HG02798 (cell line): ENCODE results near the gene HSD17B4.
A peak's percentile ranks its signal among the peaks of the same experiment; 100 is the strongest.
"Not testable (repeated sequence)": the region's sequence is repeated elsewhere in the genome, so short reads cannot be mapped to it uniquely, and the experiment has no call there.

Experiments
- ATAC-seq: cut with Tn5 transposase; IDR thresholded peaks from one replicate; pipeline ENCODE4 v1.9.1; 2021; ENCODE audit warnings: mild to moderate bottlenecking; ENCODE audit not compliant: unreplicated experiment, poor library complexity

Gene HSD17B4

DNA sequence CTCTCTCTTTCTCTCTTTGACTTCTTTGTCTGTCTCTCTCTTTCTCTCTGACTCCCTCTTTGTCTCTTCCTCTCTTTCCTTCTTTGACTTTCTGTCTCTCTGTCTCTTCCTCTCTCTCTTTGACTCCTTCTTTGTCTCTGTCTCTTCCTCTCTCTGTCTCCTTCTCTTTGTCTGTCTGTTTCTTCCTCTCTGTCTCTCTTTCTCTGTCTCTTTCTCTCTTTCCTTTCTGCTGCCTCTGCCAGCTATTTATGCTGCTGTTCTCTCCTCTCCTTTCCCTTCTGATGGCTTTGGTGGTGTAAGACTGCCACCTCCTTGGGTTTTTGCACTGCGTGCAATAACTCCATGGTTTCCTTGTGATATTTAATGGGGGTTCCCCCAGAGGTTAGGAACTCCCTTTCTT lies 24.1 kb upstream of the HSD17B4 start:
- ATAC-seq: not testable (repeated sequence)

DNA sequence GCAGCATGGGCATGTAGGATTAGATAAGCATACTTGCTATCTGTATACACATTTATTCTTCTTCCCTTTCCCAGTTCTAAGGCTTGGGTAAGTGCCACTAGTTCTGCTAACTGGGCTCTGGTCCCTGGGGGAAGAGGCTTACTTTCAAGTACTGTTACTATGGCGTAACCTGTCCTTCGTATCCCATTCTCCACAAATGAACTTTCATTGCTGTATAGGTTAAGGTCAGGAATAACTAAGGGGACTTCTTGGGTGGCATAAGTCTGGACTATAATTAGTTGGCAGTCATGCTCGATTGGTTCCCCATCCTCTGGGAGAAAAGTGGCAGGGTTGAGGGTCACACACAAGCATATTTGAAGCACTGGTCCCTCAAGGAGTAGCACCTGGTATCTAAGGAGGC lies 23.7 kb upstream of the HSD17B4 start:
- ATAC-seq: not testable (repeated sequence)

DNA sequence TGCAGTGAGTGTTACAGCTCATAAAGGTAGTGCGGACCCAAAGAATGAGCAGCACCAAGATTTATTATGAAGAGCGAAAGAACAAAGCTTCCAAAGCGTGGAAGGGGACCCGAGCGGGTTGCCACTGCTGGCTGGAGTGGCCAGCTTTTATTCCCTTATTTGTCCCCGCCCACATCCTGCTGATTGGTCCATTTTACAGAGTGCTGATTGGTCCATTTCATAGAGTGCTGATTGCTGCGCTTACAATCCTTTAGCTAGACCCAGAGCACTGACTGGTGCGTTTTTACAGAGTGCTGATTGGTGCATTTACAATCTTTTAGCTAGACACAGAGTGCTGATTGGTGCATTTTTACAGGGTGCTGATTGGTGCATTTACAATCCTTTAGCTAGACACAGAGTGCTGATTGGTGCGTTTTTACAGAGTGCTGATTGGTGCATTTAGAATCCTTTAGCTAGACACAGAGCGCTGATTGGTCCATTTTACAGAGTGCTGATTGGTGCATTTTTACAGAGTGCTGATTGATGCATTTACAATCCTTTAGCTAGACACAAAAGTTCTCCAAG lies 19.5 kb upstream of the HSD17B4 start:
- ATAC-seq: not testable (repeated sequence)

DNA sequence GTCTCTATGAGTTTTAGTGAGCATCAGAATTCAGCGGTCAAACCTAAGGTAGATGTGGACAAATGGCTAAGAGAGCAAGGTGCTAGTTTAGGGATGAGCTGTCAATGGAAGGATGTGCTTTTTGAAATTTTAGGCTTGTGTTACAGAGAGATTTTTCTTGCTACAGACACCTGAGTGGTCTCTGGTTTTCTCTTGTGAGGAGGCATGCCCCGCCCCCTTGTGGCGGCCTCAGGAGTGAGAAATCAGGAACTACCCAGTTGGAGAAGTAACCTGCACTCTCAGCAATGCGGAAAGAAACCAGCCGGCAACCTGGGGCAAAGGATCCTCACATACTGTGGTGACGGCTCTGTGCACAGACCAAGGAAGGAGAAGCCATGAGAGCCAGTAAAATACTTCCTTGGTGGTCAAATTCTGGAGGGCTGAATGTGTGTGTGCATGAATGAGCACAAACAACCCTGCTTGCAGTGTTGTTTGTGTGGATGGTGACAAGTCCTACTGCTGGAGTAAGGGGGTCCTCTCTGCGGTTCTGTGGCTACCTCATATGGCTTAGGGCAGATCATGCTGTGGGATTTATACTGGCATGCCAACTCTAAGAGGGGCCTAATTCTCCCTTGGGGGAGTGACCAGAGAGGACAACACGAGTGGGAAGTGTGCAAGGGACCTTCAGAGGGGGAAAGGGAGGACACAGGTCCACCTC lies 16.7 kb upstream of the HSD17B4 start:
- ATAC-seq: peak; percentile 94

DNA sequence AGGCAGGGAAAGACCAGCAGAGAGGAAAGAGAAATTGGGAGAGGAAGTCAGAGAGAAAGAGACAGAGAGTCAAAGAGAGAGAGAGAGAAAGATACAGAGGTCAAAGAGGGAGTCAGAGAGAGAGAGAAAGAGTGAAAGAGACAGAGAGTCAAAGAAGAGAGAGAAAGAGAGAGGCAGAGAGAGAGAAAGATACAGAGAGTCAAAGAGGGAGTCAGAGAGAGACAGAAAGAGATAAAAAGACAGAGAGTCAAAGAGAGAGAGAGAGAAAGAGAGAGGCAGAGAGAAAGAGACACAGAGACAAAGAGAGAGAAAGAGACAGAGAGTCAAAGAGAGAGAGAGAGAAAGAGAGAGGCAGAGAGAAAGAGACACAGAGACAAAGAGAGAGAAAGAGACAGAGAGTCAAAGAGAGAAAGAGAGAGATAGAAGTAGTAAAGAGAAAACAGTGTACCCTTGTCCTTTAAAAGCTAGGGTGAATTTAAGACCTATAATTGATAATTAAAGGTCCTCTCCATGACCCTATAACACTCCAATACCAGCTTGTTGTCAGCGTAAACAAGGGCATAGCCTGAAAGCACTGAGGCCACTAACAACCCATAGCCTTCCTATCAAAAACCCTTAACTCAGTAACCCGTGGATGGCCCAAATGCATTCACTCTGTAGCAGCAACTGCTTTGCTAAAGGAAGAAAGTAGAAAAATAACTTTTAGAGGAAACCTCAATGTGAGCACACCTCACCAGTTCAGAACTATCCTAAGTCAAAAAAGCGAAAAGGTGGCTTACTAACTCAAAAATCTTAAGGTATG lies 14.3 kb upstream of the HSD17B4 start:
- ATAC-seq: not testable (repeated sequence)

DNA sequence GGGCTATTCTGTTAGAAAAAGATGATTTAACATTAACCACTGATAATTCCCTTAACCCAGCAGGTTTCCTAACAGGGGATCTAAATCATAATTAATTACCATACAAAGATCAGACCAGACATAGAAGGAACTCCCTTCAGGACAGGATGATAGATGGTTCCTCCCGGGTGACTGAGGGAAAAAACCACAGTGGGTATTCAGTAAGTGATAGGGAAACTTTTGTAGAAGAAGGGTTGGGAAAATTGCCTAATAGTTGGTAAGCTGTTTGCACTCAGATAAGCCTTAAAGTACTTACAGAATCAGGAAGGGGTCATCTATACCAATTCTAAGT lies 13.7 kb upstream of the HSD17B4 start:
- ATAC-seq: not testable (repeated sequence)

DNA sequence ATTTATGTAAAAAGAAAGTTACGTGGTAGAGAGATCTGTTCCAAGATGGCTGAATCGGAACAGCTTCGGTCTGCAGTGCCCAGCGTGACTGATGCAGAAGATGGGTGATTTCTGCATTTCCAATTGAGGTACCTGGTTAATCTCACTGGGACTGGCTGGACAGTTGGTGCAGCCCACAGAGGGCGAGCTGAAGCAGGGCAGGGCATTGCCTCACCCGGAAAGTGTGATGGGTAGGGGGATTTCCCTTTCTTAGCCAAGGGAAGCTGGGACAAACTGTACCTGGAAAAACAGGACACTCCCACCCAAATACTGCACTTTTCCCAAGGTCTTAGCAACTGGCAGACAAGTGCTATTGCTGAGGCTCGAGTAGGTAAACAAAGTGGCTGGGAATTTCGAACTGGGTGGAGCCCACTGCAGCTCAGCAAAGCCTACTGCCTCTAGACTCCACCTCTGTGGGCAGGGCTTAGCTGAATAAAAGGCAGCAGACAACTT lies 13.1 kb upstream of the HSD17B4 start:
- ATAC-seq: peak; percentile 36

DNA sequence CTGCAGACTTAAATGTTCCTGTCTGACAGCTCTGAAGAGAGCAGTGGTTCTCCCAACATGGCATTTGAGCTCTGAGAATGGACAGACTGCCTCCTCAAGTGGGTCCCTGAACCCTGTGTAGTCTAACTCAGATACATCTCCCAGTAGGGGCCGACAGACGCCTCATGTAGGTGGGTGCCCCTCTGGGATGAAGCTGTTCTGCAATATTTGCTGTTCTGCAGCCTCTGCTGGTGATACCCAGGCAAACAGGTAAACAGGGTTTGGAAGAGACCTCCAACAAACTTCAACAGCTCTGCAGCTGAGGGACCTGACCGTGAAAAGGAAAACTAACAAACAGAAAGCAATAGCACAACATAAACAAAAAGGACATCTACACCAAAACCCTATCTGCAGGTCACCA lies 12.7 kb upstream of the HSD17B4 start:
- ATAC-seq: not testable (repeated sequence)

DNA sequence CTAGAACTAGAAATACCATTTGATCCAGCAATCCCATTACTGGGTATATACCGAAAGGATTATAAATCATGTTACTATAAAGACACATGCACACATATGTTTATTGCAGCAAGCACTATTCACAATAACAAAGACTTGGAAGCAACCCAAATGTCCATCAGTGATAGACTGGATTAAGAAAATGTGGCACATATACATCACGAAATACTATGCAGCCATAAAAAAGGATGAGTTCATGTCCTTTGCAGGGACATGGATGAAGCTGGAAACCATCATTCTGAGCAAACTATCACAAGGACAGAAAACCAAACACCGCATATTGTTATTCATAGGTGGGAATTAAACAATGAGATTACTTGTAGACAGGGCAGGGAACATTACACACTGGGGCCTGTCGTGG lies 7.7 kb upstream of the HSD17B4 start:
- not testable (repeated sequence) for ATAC-seq

DNA sequence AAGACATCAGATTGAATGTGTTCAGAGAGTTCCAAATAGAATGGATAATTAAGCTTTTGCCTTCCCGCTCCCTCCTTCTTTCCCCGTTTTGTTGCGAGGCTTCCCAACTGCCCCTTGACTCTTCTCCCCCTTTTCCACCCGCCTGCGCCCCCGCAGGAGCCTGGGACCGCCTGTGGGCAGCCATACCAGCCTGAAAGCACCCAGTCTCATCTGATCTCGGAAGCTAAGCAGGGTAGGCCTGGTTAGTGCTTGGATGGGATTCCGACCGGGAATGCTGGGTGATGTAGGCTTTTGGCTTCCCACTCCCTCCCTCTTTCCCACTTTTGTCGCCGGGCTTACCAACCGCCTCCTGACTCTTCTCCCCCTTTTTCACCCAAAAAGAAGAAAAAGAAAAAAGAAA lies 6.8 kb upstream of the HSD17B4 start:
- no peak for ATAC-seq

DNA sequence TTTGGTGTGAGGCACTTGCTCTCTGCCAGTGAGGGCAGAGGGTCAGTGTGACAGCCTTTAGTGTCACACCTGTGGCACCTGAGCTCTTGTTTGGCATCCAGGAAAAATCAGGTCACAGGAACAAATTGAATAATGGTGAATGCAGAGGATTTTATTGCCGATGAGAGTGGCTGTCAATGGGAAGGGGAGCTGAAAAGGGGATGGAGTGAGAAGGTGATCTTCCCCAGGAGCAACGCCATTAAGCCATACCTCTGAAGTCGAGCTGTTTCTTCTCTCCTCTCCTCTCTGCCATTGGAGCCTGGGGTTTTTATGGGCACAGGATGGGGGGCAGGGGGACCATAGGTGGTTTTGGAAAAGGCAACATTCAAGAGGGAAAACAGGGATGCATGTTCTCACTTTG lies 2.4 kb upstream of the HSD17B4 start:
- ATAC-seq: no peak

DNA sequence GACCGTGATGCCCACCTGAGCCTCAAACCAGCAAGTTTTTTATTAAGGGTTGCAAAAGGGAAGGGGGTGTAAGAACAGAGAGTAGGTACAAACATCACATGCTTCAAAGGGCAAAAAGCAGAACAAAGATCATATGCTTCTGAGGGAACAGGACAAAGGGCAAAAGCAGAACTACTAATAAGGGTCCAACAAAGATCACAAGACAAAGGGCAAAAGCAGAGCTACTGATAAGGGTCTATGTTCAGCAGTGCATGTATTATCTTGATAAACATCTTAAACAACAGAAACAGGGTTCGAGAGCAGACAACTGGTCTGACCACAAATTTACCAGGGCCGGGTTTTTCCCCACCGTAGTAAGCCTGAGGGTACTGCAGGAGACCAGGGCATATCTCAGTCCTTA lies 1.7 kb upstream of the HSD17B4 start:
- not testable (repeated sequence) for ATAC-seq

DNA sequence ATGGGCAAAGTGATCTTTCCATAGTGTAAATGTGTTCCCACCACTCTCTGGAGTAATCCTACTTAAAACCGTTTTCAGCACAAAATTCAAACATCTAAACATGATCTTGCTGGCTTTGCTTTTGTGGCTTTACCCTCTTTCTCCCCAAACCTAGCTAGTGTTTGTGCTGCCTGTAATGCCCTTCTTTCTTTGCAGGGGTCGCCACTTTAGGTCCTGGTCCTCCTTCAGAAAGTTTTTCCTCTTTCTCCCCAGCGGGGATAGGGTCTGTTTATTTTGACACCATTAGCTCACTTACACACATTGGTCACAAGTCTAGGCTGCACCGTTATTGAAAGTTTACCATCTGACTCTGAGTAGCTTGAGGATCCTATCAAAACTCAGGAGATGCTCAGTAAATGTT lies 736 bp upstream of the HSD17B4 start:
- no peak for ATAC-seq

DNA sequence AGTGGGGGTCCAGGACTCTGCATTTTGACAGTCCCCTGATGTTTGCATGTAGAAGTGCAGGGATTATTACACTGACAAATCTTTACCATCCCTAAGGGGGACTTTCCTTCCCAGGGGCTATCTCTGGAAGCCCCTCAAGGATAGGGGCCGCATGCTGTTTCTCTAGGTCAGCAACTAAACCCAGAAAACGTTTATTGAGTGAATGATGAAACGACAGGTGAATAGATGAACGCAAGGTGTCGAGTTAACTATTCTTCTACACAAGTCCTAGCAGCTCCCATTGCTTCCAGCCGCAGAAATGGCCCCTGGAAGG lies 281 bp upstream of the HSD17B4 start:
- no peak for ATAC-seq

DNA sequence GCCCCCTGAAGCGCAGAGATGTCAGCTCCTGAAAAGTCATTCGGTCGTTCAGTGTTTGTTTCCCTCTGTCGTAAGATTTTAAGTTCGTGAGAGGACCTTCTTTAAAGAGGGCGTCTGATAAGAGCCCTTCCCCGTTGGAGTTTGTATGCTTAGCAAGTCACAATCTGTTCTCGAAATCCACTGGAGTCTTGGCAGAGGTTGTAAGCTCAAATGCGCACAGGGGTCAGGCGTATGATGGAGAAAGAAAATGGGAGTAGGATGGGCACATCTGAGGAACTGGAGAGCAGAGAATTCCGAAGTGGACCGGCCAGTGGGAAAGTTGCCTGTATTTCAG lies 710 bp downstream of the HSD17B4 start:
- ATAC-seq: peak; percentile 2

DNA sequence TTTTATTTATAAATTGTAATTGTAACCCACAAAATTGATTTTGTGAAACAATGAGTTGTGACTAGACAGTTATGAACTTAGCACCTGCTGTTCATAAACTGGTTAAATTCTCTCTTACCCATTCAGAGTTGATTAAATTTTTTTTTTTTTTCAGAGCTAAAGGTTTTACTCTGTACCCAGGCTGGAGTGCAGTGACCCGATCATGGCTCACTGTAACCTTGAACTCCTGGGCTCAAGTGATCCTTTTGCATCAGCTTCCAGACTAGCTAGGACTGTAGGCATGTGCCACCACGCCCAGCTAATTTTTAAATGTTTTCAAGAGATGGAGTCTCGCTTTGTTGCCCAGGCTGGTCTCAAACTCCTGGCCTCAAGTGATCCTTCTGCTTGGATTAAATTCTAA lies 1.9 kb downstream of the HSD17B4 start:
- ATAC-seq: no peak

DNA sequence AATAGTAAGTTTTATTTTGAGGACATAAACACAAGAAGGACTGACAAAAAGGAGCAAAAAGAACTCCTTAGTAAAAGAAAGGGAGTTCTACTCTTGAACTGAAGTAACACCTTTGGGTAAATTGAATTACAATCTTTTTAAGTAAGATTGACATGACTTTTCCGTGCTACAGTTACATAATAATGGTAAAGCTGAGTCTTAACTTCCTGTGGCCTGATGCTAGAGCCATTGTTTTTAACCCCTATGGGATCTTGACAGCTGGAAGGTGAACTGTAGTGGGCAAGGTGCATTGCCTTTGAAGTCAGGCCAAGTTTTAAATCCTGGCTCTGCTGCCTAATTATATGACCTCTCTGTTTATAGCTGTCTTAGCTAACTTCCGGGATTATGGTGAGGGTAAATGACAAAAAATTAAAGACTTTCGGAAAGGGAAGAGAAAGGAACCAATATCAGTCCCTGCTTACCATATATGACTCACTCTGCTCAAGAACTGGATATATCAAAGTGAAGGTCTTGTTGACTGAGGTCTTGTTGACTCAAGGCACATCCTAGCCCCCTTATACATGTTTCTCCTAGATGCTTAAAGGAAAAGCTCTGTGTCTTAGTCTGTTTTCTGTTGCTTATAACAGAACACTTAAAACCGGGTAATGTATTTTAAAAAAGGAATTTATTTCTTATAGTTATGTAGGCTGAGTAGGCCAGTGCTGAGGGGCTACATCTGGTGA lies 6.8 kb downstream of the HSD17B4 start:
- no peak for ATAC-seq

DNA sequence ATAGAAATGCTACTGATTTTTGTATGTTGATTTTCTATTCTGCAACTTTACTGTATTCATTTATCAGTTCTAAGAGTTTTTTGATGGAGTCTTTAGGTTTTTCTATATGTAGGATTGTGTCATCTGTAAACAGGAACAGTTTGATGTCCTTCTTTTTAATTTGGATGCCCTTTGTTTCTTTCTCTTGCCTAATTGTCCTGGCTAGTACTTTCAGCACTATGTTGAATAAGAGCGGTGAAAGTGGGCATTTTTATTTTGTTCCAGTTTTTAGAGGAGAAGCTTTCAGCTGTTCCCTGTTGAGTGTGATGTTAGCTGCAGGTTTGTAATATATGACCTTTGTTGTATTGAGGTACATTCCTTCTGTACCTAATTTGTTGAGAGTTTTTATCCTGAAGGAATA lies 13.3 kb downstream of the HSD17B4 start:
- no peak for ATAC-seq

DNA sequence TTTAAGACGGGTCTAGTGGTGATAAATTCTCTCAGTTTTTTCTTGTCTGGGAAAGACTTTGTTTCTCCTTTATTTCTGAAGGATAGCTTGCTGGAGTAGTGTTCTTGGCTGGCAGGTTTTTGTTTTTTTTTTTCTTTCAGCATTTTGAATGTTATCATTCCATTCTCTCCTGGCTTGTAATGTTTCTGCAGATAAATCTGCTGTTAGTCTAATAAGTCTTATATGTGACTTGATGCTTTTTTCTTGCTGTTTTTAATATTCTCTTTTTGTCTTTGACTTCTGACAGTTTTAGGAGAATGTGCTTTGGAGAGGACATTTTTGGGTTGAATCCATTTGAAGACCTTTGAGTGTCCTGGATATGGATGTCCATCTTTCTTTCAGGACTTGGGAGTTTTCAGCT lies 16.0 kb downstream of the HSD17B4 start:
- ATAC-seq: no peak

DNA sequence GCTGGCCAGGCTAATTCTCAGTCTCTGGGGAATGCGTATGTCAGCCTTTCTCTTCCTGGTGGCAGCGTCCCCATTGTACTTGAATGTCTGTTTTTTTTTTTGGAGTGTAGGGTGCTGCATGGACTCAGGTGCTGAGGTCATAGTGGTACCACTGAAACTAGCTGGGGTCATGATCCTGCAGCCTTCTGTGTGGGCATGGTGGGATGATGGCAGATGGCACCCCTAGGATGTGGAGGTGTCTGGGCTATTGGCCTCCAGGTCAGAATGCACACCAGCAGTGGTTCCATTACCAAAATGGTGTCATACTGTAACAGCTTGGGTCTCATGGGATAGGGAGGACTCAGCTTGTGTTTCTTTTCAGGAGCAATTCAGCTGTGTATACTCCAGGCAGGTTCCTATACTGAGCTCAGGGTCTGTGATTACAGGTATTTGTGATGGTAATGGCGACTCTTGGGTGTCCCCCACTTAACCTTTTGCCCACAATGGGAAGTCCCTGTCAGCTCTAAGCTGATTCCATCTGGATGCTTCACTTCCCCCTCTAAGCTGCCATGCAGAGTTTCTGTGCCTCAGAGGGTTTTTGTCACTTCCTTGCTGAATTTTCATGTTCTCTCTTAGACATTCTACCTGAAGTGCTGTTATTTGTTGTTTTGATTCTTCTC lies 17.9 kb downstream of the HSD17B4 start:
- ATAC-seq: peak; percentile 77
